CD14-positive monocyte (primary cell): ENCODE measurements around the gene BUD23. TPM values are rescaled to one million over a fixed set of nuclear protein-coding genes. Genes with fewer than 3 reads are reported as not detected.

ENCODE experiments used
- DNase-seq, 3 donors: peaks; one replicate each; pipeline ENCODE4 v3.0.0-alpha.2; 2011 to 2022
- H2AFZ ChIP-seq: 2 replicates; pipeline ENCODE4 v1.6.0; 2012; ENCODE audit warnings: mild to moderate bottlenecking, low read depth, low read length, inconsistent platforms; ENCODE audit not compliant: insufficient read depth, poor library complexity, severe bottlenecking
- H3K27ac ChIP-seq, 2 donors: 1 replicate in 1 of 2; 2 replicates in 1 of 2; pipeline ENCODE4 v1.5.1; 2012 to 2013; ENCODE audit warnings: low read length in 2 of 2, control low read depth in 1 of 2, inconsistent platforms in 1 of 2, low read depth in 1 of 2, mild to moderate bottlenecking in 1 of 2
- H3K27me3 ChIP-seq, 2 donors: one replicate each; pipeline versions ENCODE4 v1.6.0 to v1.6.1; 2011 to 2013; ENCODE audit warnings: low read length in 2 of 2; ENCODE audit not compliant: control insufficient read depth in 2 of 2, insufficient read depth in 2 of 2
- H3K36me3 ChIP-seq, 2 donors: replicated peaks in 1 of 2; 1 replicate in 1 of 2; 2 replicates in 1 of 2; pipeline versions ENCODE4 v1.5.1 to v1.6.1; 2012 to 2013; ENCODE audit warnings: low read length in 2 of 2, control low read depth in 1 of 2, inconsistent platforms in 1 of 2, mild to moderate bottlenecking in 1 of 2; ENCODE audit not compliant: insufficient read depth in 2 of 2, control insufficient read depth in 1 of 2
- H3K4me1 ChIP-seq, 2 donors: 1 replicate in 1 of 2; 2 replicates in 1 of 2; pipeline versions ENCODE4 v1.5.1 to v1.6.1; 2012 to 2013; ENCODE audit warnings: low read length in 2 of 2, control low read depth in 1 of 2, inconsistent platforms in 1 of 2, mild to moderate bottlenecking in 1 of 2, moderate library complexity in 1 of 2; ENCODE audit not compliant: insufficient read depth in 2 of 2, control insufficient read depth in 1 of 2
- H3K4me2 ChIP-seq: replicated peaks from 2 replicates; pipeline ENCODE3; 2012; ENCODE audit warnings: low read length, moderate library complexity, mild to moderate bottlenecking; ENCODE audit not compliant: poor library complexity, severe bottlenecking; ENCODE audit errors: extremely low read depth
- H3K4me3 ChIP-seq, 3 experiments: fragments of 200-600 bp in 1 of 3; sonication (generic) in 1 of 3; replicated peaks in 1 of 3; 1 replicate in 2 of 3; 2 replicates in 1 of 3; pipeline ENCODE4 v1.5.1; 2011 to 2013; ENCODE audit warnings: low read length in 3 of 3, mild to moderate bottlenecking in 3 of 3, control low read depth in 2 of 3, low read depth in 2 of 3, inconsistent platforms in 1 of 3, moderate library complexity in 1 of 3
- H3K79me2 ChIP-seq: 2 replicates; pipeline ENCODE4 v1.6.0; 2012; ENCODE audit warnings: mild to moderate bottlenecking, control low read depth, inconsistent platforms, low read length, moderate library complexity; ENCODE audit not compliant: insufficient read depth
- H3K9ac ChIP-seq: 2 replicates; pipeline ENCODE4 v1.6.0; 2017; ENCODE audit warnings: low read length, mild to moderate bottlenecking; ENCODE audit not compliant: insufficient read depth, poor library complexity, severe bottlenecking
- H3K9me3 ChIP-seq, 2 donors: replicated peaks in 1 of 2; 1 replicate in 1 of 2; 2 replicates in 1 of 2; pipeline versions ENCODE4 v1.5.1 to v1.6.1; 2012 to 2013; ENCODE audit warnings: low read length in 2 of 2, control low read depth in 1 of 2; ENCODE audit not compliant: control insufficient read depth in 1 of 2, insufficient read depth in 1 of 2
- H4K20me1 ChIP-seq: 2 replicates; pipeline ENCODE4 v1.6.0; 2012; ENCODE audit warnings: mild to moderate bottlenecking, low read length, control low read depth, moderate library complexity; ENCODE audit not compliant: insufficient read depth
- H3K27ac Mint-ChIP-seq, 7 donors: one replicate each; pipeline ENCODE4 v1.8.0; 2020; ENCODE audit warnings: mild to moderate bottlenecking in 7 of 7, mixed read lengths in 7 of 7, moderate library complexity in 6 of 7, inconsistent platforms in 2 of 7
- H3K27me3 Mint-ChIP-seq, 3 donors: one replicate each; pipeline ENCODE4 v1.8.0; 2021 to 2022; ENCODE audit warnings: low read depth in 3 of 3, mild to moderate bottlenecking in 3 of 3, mixed read lengths in 3 of 3, moderate library complexity in 3 of 3, inconsistent platforms in 1 of 3
- H3K36me3 Mint-ChIP-seq, 2 donors: one replicate each; pipeline ENCODE4 v1.8.0; 2020; ENCODE audit warnings: mixed read lengths in 2 of 2, inconsistent platforms in 1 of 2, mild to moderate bottlenecking in 1 of 2
- H3K4me1 Mint-ChIP-seq: one replicate; pipeline ENCODE4 v1.8.0; 2020; ENCODE audit warnings: mild to moderate bottlenecking, mixed read lengths
- H3K4me3 Mint-ChIP-seq, 2 donors: one replicate each; pipeline ENCODE4 v1.8.0; 2020; ENCODE audit warnings: mild to moderate bottlenecking in 2 of 2, mixed read lengths in 2 of 2, moderate library complexity in 1 of 2
- H3K9me3 Mint-ChIP-seq, 7 donors: one replicate each; pipeline ENCODE4 v1.8.0; 2020 to 2022; ENCODE audit warnings: mixed read lengths in 7 of 7, mild to moderate bottlenecking in 6 of 7, moderate library complexity in 6 of 7, inconsistent platforms in 2 of 7
- WGBS: methylation state at CpG from one replicate; pipeline ENCODE4 v1.1.5; 2013; ENCODE audit warnings: missing lambda C conversion rate; ENCODE audit not compliant: insufficient coverage; 5-methylcytosine and 5-hydroxymethylcytosine counted together
- intact Hi-C, 2 donors: fragments of 100-400 bp; cut with micrococcal nuclease; formaldehyde crosslinking; loops; one replicate each; pipeline versions ENCODE4 v1.15.0 to v1.15.1; 2023
- polyA plus RNA-seq, 3 donors: library from polyadenylated mRNA; depleted of rRNA in 1 of 3; unstranded in 2 of 3; stranded (reverse) in 1 of 3; fragments of 300-500 nt in 2 of 3; fragments of >200 nt in 1 of 3; fragmentation: Illumina TruSeq in 2 of 3; gene quantifications; 1 replicate in 2 of 3; 2 replicates in 1 of 3; pipeline ENCODE4 v1.2.3, GENCODE V29; 2012 to 2021
- TF ChIP-seq, protein P1 (sequence below): fragments of 200-600 bp; IDR thresholded peaks from one replicate; pipeline ENCODE4 v1.8.0; 2022; ENCODE audit warnings: antibody characterized with exemption, mild to moderate bottlenecking

Gene BUD23
- polyA plus RNA-seq, 3 donors, result 44.5 to 51.9 (median 51.1) TPM

DNA sequence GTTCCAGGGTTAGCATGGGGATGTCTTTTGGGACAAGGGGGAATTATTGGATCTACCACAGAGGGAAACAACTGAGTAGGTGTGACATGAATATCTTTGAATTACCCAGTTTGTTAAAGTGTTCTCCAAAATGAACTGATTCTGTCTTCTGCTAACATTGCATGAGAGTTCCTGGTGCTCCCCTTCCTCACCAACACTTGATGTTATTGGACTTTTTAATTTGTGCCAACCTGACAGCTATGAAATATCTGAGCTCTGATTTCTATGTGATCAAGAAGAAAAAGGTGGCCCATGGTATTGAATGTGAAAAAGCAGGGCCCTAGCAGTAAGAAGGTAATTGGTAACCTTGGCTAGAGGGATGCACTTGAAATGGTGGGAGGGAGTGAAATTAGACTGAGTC is 20.4 kb upstream of the BUD23 start:
- Histone ChIP-seq H3K36me3 (no peaks in the 10 kb centered on the region), H3K4me2 (no peak overlapping the region), H4K20me1 (no peaks in the 10 kb centered on the region), H3K4me3 (no peak overlapping the region), H3K27me3 (peaks cover 8 to 26% of the 10 kb centered on the region in 2 donors), H3K79me2 (no peaks in the 10 kb centered on the region), H3K27ac (no peak overlapping the region), H3K4me1 (peaks cover 4 to 6% of the 10 kb centered on the region in 2 donors), H2AFZ (no peak overlapping the region), H3K9ac (no peak overlapping the region), H3K9me3 (peaks cover 4 to 8% of the 10 kb centered on the region in 2 donors)
- H3K27ac Mint-ChIP-seq, result no peak overlapping the region
- H3K27me3 Mint-ChIP-seq, result peaks cover 63 to 74% (median 66%) of the 10 kb centered on the region in 3 donors
- H3K36me3 Mint-ChIP-seq, result peaks cover 0 to 5% of the 10 kb centered on the region in 2 donors
- no peak for DNase-seq
- intact Hi-C loops, result loop anchor here (5.0 to 10.0 kb wide), 2 partner anchors 36 to 138 kb away; partner anchors contain the start of gene BAZ1B (in 1 of the 2)
- no peak overlapping the region for H3K4me3 Mint-ChIP-seq
- TF ChIP-seq, protein P1, sequence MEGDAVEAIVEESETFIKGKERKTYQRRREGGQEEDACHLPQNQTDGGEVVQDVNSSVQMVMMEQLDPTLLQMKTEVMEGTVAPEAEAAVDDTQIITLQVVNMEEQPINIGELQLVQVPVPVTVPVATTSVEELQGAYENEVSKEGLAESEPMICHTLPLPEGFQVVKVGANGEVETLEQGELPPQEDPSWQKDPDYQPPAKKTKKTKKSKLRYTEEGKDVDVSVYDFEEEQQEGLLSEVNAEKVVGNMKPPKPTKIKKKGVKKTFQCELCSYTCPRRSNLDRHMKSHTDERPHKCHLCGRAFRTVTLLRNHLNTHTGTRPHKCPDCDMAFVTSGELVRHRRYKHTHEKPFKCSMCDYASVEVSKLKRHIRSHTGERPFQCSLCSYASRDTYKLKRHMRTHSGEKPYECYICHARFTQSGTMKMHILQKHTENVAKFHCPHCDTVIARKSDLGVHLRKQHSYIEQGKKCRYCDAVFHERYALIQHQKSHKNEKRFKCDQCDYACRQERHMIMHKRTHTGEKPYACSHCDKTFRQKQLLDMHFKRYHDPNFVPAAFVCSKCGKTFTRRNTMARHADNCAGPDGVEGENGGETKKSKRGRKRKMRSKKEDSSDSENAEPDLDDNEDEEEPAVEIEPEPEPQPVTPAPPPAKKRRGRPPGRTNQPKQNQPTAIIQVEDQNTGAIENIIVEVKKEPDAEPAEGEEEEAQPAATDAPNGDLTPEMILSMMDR, result no peak
- H3K4me1 Mint-ChIP-seq, result peaks cover 6% of the 10 kb centered on the region
- peaks cover 4 to 30% (median 18%) of the 10 kb centered on the region in 7 donors for H3K9me3 Mint-ChIP-seq

- no peaks in the 10 kb centered on the region for H3K36me3 ChIP-seq
- Mint-ChIP-seq H3K27ac (peak within 1 kb of the TSS in 1 of 7 donors; percentile 66), H3K4me3 (peak within 1 kb of the TSS; percentile 69 to 76), H3K27me3 (peaks cover 66 to 91% (median 76%) of the 10 kb centered on the region in 3 donors), H3K4me1 (peaks cover 12% of the 10 kb centered on the region), H3K36me3 (peaks cover 0 to 5% of the 10 kb centered on the region in 2 donors), H3K9me3 (peaks cover 4 to 27% (median 17%) of the 10 kb centered on the region in 7 donors)
- peak within 1 kb of the TSS; percentile 8 to 63 (median 17) for H3K4me3 ChIP-seq
- peak within 1 kb of the TSS; percentile 36 for H3K9ac ChIP-seq
- H3K79me2 ChIP-seq, result no peaks in the 10 kb centered on the region
- no peaks in the 10 kb centered on the region for H4K20me1 ChIP-seq
- peak; percentile 82 to 86 (median 83) for DNase-seq
- peaks cover 4 to 11% of the 10 kb centered on the region in 2 donors for H3K9me3 ChIP-seq
- TF ChIP-seq, protein P1, result peak; percentile 73
- no peak within 1 kb of the TSS for H3K27ac ChIP-seq
- peak within 1 kb of the TSS; percentile 72 for H3K4me2 ChIP-seq
- 2% methylated on average over 67 of the region's 79 CpGs for WGBS
- H2AFZ ChIP-seq, result peak within 1 kb of the TSS; percentile 66
- H3K4me1 ChIP-seq, result peaks cover 9 to 13% of the 10 kb centered on the region in 2 donors
- peaks cover 25 to 66% of the 10 kb centered on the region in 2 donors for H3K27me3 ChIP-seq
- intact Hi-C loops, result loop anchor here (5.0 to 10.0 kb wide), 3 partner anchors 55 to 143 kb away; partner anchors contain the start of gene BAZ1B (in 1 of the 2)
Measured at GRCh38 chr7:73667344-73668102, 15.9 kb upstream of the BUD23 start, which contains the start of gene VPS37D. Gene VPS37D (plus strand): TSS chr7:73667831. CDS start chr7:73667959, 128 bp downstream.
